HG03460 (cell line): ENCODE data around the gene STAU1.
"Not testable (repeated sequence)": the region's sequence is repeated elsewhere in the genome, so short reads cannot be mapped to it uniquely, and the experiment has no call there.

Experiments
- ATAC-seq: cut with Tn5 transposase; IDR thresholded peaks from one replicate; pipeline ENCODE4 v1.9.1; 2021; ENCODE audit not compliant: unreplicated experiment

The STAU1 gene

GRCh38 chr20:49133571-49133970 is 54.6 kb downstream of the STAU1 start:
- no peak for ATAC-seq

GRCh38 chr20:49132995-49133478 is 55.1 kb downstream of the STAU1 start:
- no peak for ATAC-seq

DNA sequence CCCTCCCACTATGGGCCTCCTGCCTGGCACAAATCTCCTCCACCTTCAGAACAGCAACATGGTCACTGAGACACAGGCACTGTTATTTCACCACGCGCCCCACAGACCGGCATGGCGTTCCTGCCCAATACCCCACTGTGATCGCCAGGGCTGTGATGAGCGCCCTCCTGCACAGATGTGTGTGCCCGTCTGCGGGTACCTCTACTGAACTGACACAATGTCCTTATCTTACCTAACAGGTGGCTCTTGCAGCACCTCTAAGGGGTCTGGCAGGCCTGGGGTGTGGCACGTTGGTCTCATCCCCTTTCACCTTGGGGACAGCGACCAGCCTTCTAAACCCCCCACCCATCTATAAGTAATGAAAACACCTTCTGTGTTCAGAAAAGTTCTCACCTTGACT is 64.2 kb downstream of the STAU1 start:
- ATAC-seq, result no peak

GRCh38 chr20:49122920-49123319 is 65.2 kb downstream of the STAU1 start:
- no peak for ATAC-seq

DNA sequence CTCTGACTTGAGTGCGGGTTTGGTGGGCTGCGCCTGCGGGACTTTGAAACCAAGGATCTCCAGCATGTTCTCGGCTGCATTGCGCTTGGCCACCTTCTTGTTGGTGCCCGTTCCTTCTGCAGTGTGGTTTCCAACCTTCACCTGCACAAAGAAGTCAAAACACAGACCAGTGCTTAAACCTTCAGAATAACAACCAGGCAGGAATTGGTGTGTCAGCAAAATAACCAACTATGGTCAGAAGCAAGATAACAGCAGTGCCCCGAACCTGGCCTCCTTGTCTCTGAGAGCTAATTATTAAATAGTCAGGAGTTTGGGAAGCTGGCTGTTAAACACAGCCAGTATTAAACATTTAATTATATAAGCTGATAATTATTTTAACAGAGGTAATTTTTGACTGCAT is 68.1 kb downstream of the STAU1 start:
- no peak for ATAC-seq

DNA sequence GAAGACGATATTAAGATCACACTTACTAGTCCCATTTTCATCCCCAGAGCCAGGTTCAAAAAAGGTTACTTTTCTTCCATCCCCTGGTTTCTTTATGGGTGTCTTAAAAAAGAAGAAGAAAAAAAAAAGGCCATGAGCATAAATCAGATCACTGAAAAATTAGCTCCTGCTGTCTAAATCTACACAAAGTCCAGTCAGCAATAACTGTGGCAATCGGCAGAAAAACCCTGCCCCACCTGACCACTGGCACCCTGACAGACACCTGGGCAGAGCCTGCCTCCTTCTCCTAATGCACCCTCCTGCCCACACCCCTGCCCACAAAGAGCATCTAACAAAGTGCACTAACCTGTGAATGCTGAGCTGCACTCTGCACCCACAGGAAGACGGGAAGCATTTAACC is 69.8 kb downstream of the STAU1 start:
- ATAC-seq, result no peak

- ATAC-seq, result no peak
Observed at GRCh38 chr20:49115564-49115963, 72.6 kb downstream of the STAU1 start.

- no peak for ATAC-seq
Observed at GRCh38 chr20:49112596-49113274, 75.4 kb downstream of the STAU1 start.

- no peak for ATAC-seq
Observed at GRCh38 chr20:49110767-49111694, 77.1 kb downstream of the STAU1 start.

DNA sequence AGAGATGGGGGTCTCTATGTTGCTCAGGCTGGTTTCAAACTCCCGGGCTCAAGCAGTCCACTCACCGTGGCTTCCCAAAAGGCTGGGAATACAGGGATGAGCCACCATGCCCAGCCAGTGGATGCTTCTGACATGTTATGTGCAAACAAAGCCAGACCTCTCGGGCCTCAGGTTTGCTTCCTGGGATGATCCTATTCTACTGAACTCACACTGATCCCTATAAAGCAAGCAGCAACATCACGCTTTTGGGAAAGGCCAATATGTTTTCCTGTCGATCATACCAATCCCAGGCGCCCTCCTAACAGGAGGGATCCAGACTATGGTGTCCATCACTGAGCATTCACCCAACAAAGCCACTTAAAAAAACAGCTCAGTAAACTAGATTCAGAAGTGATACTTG is 81.8 kb downstream of the STAU1 start:
- ATAC-seq, result no peak

- ATAC-seq, result not testable (repeated sequence)
Observed at GRCh38 chr20:49104979-49105547, 83.1 kb downstream of the STAU1 start.

GRCh38 chr20:49104365-49104648 is 83.8 kb downstream of the STAU1 start:
- ATAC-seq, result no peak

DNA sequence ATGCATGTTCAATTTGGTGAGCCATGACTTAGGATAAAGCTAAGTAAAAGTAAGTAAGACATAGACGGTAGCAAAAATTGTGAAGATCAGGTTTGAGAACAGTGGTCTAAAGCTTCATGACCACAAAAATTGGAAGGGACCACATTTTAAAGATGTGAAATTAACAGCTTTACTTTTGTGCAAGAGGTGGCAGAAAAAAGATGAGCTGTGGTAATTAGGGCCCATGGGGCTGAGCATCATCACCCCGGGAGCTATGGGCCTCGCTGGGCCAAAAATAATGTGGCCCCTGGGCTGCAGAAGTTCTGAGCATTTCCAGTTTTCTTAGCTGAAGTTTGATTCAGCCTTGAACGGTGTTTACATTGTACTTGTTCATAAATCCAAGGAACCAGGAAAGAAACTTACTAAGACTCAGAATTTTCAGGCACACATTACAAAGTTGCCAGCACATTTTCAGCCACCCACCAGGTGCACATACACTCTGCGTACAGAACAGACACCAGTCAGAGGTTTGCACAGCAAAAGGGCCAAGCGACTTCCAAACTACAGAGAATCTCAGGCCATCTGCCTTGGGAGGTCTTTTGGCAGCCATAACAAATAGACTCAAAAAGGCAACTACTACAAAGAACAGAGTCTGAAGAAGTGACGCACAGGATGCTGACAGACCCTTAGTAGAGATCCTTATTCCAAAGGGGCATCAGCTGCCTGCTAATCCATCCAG is 84.3 kb downstream of the STAU1 start:
- ATAC-seq, result no peak

DNA sequence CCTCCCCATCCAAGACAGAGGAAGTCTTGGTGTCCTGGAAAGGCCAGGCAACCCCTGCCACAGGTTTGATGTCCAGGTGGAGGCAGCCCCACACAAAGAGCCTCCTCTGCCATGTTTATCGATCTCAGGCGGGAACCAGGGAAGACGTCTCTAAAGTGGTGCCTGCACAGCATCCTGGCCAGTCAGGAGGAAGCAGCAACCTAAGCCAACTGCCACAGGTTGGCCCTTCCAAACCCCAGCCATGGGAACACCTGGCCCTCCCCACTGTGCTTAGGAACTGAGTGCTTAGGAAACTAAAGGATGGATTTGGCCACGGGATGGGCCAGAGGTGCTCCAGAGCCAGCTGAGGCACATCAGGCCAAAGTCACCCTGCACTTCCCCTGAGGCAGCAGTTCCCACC is 85.1 kb downstream of the STAU1 start:
- ATAC-seq, result no peak

DNA sequence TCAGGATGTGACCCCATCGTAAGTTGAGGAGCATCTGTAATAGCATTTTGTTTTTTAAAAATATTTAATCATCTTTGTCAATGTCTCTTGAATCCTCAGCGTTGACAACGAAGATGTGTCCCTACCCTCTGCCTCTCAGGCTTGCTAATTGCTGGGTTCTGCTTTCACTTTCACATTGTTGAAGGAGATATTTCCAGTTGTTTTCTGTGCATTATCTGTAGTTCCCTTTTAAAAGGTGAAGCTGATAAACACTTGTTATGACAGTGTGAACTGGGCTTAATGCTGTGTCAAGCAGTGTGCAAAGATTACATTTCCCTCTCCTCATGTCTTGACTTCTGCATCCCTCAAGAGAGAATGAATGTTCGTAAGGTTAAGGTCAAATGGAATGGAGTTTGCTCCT is 87.2 kb downstream of the STAU1 start:
- ATAC-seq, result no peak

DNA sequence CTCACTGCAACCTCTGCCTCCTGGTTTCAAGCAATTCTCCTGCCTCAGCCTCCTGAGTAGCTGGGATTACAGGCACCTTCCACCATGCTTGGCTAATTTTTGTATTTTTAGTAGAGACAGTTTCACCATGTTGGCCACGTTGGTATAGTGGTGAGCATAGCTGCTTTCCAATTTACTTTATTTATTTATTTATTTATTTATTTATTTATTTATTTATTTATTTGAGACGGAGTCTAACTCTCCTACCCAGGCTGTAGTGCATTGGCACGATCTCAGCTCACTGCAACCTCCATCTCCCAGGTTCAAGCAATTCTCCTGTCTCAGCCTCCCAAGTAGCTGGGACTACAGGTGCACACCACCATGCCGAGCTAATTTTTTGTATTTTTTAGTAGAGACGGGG is 87.8 kb downstream of the STAU1 start:
- ATAC-seq, result not testable (repeated sequence)

GRCh38 chr20:49099011-49099410 is 89.1 kb downstream of the STAU1 start:
- no peak for ATAC-seq

DNA sequence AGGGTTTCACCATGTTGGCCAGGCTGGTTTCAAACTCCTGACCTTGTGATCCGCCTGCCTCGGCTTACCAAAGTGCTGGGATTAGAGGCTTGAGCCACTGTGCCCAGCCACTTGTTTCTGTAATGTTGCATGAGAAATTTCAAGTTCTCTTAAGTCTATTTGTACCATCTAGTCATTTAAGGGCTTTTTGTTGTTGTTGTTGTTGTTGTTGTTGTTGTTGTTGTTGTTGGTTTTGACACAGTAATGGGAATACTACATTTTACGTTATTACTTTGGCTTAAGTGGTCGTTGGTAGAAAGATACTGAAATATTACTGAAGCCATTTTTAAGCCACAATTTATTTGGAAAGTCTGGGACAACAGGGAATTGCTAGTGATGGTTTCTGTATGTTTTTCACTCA is 90.0 kb downstream of the STAU1 start:
- ATAC-seq, result no peak

DNA sequence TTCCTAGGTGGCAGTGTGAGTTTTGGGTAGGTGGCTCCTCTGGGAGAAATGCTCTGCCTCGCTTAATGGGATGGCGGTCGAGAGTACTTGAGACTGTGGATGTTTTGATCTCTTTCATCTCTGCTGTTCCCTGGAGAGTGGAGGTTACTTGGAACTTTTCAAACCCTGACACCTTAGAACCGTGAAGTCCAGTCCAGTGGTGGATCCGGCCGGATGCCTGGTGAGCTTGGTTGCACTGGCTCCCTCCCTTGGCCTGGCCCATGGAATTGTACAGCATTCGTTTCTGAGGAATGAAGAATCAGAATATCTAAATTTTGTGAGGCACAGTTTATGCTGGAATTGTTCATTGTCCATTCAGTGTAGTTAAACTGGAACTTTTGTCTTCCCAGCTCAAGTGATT is 91.0 kb downstream of the STAU1 start:
- ATAC-seq, result no peak

DNA sequence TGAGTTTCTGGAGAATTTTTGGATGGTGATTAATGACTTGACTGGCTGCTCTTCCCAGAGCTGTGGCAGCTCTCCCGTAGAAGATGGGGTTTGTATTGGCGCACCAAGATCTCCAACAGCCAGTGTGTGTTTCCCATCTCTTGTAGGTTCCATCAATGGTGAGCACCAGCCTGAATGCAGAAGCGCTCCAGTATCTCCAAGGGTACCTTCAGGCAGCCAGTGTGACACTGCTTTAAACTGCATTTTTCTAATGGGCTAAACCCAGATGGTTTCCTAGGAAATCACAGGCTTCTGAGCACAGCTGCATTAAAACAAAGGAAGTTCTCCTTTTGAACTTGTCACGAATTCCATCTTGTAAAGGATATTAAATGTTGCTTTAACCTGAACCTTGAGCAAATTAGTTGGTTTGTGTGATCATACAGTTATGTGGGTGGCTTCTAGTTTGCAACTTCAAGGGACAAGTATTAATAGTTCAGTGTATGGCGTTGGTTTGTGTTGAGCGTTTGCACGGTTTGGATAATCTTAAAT is 91.9 kb downstream of the STAU1 start:
- no peak for ATAC-seq

GRCh38 chr20:49091762-49092161 is 96.4 kb downstream of the STAU1 start:
- no peak for ATAC-seq
